Liver (tissue), 3 donors: ENCODE results near the gene OR56A3.

Experiments
- EGR1 ChIP-seq, 2 donors: IDR thresholded peaks; 2 replicates each; pipeline ENCODE4 v1.6.1; 2016 to 2018; ENCODE audit warnings: antibody characterized with exemption in 2 of 2, low read depth in 2 of 2
- FOXA2 ChIP-seq: IDR thresholded peaks from 2 replicates; pipeline ENCODE4 v1.6.1; 2016; ENCODE audit warnings: antibody characterized with exemption
- GABPA ChIP-seq, 2 donors: IDR thresholded peaks in 1 of 2; conservative IDR thresholded peaks in 1 of 2; 2 replicates each; pipeline ENCODE4 v1.6.1; 2016; ENCODE audit warnings: antibody characterized with exemption in 2 of 2, mild to moderate bottlenecking in 1 of 2, moderate library complexity in 1 of 2
- JUND ChIP-seq, 2 donors: IDR thresholded peaks; 2 replicates each; pipeline ENCODE4 v1.6.1; 2016; ENCODE audit warnings: antibody characterized with exemption in 2 of 2
- NR2F2 ChIP-seq: IDR thresholded peaks from 2 replicates; pipeline ENCODE4 v1.6.1; 2016; ENCODE audit warnings: antibody characterized with exemption
- RAD21 ChIP-seq, 2 donors: IDR thresholded peaks; 2 replicates each; pipeline ENCODE4 v1.6.1; 2016; ENCODE audit warnings: antibody characterized with exemption in 2 of 2, mild to moderate bottlenecking in 2 of 2
- RXRA ChIP-seq, 2 donors: IDR thresholded peaks; 2 replicates each; pipeline ENCODE4 v1.6.1; 2017 to 2018; ENCODE audit warnings: antibody characterized with exemption in 2 of 2, mild to moderate bottlenecking in 1 of 2
- TAF1 ChIP-seq: conservative IDR thresholded peaks from 2 replicates; pipeline ENCODE4 v1.6.1; 2016; ENCODE audit warnings: antibody characterized with exemption, mild to moderate bottlenecking
- YY1 ChIP-seq: IDR thresholded peaks from 2 replicates; pipeline ENCODE4 v1.6.1; 2016; ENCODE audit warnings: antibody characterized with exemption, mild to moderate bottlenecking
- TF ChIP-seq, protein P1 (sequence below): fragments of 150-350 bp; IDR thresholded peaks from 2 replicates; pipeline ENCODE4 v1.5.1; 2017; ENCODE audit warnings: improper control_type of control experiment, low read depth, low read length; ENCODE audit not compliant: missing input control
- TF ChIP-seq, protein P2 (sequence below): IDR thresholded peaks from 2 replicates; pipeline ENCODE4 v1.6.1; 2016; ENCODE audit warnings: antibody characterized with exemption
- TF ChIP-seq, protein P3 (sequence below): IDR thresholded peaks from 2 replicates; pipeline ENCODE4 v1.6.1; 2016; ENCODE audit warnings: antibody characterized with exemption, mild to moderate bottlenecking
- TF ChIP-seq, protein P4 (sequence below): IDR thresholded peaks from 2 replicates; pipeline ENCODE4 v1.6.1; 2016; ENCODE audit warnings: antibody characterized with exemption
- donor health status: healthy.
- donor health status: healthy.

DNA sequence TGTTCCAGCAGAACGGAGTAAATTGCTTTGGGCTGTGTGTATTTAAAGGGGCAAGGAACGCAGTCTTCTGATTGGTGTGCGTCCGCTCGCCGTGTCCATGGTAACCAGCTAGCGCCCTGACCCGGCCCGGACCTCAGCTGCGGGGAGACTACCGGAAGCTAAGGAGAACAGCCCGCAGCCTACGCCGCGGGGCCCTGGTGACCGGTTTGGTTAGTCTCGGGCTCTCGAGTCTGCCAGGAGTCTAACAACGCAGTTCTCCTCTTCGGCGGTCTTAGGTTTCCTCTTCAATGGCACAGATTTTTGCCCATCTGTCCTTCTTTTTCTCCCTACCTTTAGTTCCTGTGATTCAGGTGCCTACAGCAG is 3.5 kb upstream of the OR56A3 start:
- TF ChIP-seq, protein P1, sequence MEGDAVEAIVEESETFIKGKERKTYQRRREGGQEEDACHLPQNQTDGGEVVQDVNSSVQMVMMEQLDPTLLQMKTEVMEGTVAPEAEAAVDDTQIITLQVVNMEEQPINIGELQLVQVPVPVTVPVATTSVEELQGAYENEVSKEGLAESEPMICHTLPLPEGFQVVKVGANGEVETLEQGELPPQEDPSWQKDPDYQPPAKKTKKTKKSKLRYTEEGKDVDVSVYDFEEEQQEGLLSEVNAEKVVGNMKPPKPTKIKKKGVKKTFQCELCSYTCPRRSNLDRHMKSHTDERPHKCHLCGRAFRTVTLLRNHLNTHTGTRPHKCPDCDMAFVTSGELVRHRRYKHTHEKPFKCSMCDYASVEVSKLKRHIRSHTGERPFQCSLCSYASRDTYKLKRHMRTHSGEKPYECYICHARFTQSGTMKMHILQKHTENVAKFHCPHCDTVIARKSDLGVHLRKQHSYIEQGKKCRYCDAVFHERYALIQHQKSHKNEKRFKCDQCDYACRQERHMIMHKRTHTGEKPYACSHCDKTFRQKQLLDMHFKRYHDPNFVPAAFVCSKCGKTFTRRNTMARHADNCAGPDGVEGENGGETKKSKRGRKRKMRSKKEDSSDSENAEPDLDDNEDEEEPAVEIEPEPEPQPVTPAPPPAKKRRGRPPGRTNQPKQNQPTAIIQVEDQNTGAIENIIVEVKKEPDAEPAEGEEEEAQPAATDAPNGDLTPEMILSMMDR, result no peak
- TF ChIP-seq, protein P2, sequence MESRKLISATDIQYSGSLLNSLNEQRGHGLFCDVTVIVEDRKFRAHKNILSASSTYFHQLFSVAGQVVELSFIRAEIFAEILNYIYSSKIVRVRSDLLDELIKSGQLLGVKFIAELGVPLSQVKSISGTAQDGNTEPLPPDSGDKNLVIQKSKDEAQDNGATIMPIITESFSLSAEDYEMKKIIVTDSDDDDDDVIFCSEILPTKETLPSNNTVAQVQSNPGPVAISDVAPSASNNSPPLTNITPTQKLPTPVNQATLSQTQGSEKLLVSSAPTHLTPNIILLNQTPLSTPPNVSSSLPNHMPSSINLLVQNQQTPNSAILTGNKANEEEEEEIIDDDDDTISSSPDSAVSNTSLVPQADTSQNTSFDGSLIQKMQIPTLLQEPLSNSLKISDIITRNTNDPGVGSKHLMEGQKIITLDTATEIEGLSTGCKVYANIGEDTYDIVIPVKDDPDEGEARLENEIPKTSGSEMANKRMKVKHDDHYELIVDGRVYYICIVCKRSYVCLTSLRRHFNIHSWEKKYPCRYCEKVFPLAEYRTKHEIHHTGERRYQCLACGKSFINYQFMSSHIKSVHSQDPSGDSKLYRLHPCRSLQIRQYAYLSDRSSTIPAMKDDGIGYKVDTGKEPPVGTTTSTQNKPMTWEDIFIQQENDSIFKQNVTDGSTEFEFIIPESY, result no peak
- TF ChIP-seq, protein P3, sequence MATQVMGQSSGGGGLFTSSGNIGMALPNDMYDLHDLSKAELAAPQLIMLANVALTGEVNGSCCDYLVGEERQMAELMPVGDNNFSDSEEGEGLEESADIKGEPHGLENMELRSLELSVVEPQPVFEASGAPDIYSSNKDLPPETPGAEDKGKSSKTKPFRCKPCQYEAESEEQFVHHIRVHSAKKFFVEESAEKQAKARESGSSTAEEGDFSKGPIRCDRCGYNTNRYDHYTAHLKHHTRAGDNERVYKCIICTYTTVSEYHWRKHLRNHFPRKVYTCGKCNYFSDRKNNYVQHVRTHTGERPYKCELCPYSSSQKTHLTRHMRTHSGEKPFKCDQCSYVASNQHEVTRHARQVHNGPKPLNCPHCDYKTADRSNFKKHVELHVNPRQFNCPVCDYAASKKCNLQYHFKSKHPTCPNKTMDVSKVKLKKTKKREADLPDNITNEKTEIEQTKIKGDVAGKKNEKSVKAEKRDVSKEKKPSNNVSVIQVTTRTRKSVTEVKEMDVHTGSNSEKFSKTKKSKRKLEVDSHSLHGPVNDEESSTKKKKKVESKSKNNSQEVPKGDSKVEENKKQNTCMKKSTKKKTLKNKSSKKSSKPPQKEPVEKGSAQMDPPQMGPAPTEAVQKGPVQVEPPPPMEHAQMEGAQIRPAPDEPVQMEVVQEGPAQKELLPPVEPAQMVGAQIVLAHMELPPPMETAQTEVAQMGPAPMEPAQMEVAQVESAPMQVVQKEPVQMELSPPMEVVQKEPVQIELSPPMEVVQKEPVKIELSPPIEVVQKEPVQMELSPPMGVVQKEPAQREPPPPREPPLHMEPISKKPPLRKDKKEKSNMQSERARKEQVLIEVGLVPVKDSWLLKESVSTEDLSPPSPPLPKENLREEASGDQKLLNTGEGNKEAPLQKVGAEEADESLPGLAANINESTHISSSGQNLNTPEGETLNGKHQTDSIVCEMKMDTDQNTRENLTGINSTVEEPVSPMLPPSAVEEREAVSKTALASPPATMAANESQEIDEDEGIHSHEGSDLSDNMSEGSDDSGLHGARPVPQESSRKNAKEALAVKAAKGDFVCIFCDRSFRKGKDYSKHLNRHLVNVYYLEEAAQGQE, result no peak
- TF ChIP-seq YY1, result no peak
- no peak for TF ChIP-seq TAF1
- TF ChIP-seq JUND (IDR thresholded peaks at IDR 0.05), result no peak
- TF ChIP-seq EGR1 (IDR thresholded peaks at IDR 0.05; ENCODE audit: low read depth in 2 of 2), result no peak
- TF ChIP-seq FOXA2, result no peak
- no peak for TF ChIP-seq NR2F2
- TF ChIP-seq RAD21 (IDR thresholded peaks at IDR 0.05), result no peak
- no peak for TF ChIP-seq GABPA (IDR thresholded peaks at IDR 0.05 in 1 of 2, conservative IDR thresholded peaks at IDR 0.05 in 1 of 2)
- no peak for TF ChIP-seq RXRA (IDR thresholded peaks at IDR 0.05)
- TF ChIP-seq, protein P4, sequence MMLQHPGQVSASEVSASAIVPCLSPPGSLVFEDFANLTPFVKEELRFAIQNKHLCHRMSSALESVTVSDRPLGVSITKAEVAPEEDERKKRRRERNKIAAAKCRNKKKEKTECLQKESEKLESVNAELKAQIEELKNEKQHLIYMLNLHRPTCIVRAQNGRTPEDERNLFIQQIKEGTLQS, result no peak
